ENCODE results near the gene SLC39A1. TPM values are rescaled to one million over a fixed set of nuclear protein-coding genes. Genes with fewer than 3 reads are reported as not detected.

SLC39A1 gene
- polyA plus RNA-seq, 2 of the 4 experiments (the other 2 are of a cell fraction): 80.6 to 108 TPM

DNA sequence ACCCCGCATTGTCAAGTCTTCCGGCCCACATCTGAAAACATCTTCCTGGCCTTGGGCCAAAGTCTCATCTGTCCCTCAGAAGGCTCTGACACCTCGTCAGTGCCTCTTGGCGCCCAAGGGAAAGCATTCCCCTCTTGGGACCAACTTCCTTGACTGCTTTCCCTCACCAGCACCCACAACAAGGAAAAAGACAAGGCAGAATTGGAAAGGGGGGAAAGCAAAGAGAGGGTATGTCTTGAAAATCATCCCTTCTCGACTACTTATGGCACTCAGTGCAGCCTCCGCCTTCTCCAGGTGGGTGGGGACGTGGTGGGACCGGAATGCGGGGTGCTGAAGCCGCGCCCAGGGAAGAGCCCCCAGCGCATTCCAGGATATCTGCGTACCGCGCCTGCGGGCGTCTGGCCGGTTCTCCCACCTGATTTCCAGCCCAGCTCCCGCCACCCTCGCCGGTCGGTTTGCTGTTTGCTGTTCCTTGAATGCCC, 554 bp upstream of the SLC39A1 start:
- Histone ChIP-seq H3K27ac (peak overlapping the region; percentile 89 to 95), H3K4me2 (peak overlapping the region; percentile 84), H3K4me3 (peak overlapping the region; percentile 73), H3K9me3 (no peaks in the 10 kb centered on the region), H3K4me1 (peaks cover 34% of the 10 kb centered on the region)
- FAIRE-seq (no peak), ATAC-seq (peak; percentile 27 to 55), DNase-seq (ENCODE audit: low read depth in 1 of 2, low spot score in 1 of 2) (peak; percentile 59 to 78)
- TF ChIP-seq JUN (IDR thresholded peaks at IDR 0.05) (peak in 1 of 2 experiments; percentile 47; a peak in 2 of 5 replicates), HEYL (CRISPR knock-in tag; IDR thresholded peaks at IDR 0.05) (no peak), CBX2 (IDR thresholded peaks at IDR 0.05; ENCODE audit: borderline replicate concordance, low read depth) (no peak), TFCP2L1 (CRISPR knock-in tag; IDR thresholded peaks at IDR 0.05) (0 out of 2 replicates have a peak, but pooled peaks have one; percentile 43)
- TF ChIP-seq, protein P1, sequence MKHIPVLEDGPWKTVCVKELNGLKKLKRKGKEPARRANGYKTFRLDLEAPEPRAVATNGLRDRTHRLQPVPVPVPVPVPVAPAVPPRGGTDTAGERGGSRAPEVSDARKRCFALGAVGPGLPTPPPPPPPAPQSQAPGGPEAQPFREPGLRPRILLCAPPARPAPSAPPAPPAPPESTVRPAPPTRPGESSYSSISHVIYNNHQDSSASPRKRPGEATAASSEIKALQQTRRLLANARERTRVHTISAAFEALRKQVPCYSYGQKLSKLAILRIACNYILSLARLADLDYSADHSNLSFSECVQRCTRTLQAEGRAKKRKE (CRISPR knock-in tag; IDR thresholded peaks at IDR 0.05; ENCODE audit: low read depth): 0 out of 2 replicates have a peak, but pooled peaks have one; percentile 23
- TF ChIP-seq, protein P2, sequence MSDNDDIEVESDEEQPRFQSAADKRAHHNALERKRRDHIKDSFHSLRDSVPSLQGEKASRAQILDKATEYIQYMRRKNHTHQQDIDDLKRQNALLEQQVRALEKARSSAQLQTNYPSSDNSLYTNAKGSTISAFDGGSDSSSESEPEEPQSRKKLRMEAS (IDR thresholded peaks at IDR 0.05): peak; percentile 49
- TF ChIP-seq, protein P3, sequence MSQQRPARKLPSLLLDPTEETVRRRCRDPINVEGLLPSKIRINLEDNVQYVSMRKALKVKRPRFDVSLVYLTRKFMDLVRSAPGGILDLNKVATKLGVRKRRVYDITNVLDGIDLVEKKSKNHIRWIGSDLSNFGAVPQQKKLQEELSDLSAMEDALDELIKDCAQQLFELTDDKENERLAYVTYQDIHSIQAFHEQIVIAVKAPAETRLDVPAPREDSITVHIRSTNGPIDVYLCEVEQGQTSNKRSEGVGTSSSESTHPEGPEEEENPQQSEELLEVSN (IDR thresholded peaks at IDR 0.05; ENCODE audit: borderline replicate concordance, low read depth): peak; percentile 19; the same call in 1 of the 2 replicates
- 1% methylated on average over 22 of the region's 22 CpGs for WGBS (ENCODE audit: missing lambda C conversion rate)
- CTCF ChIA-PET: interaction anchor here (1.0 to 3.6 kb wide), 4 partner anchors 18 to 143 kb away, joined by 3 to 26 read pairs (median 12); partner anchors contain the start of genes DENND4B and RAB13
- POLR2A ChIA-PET: interaction anchor here (0.9 to 4.0 kb wide), 9 partner anchors 9 to 337 kb away, joined by 3 to 30 read pairs (median 7); partner anchors contain the start of genes DENND4B, GATAD2B, JTB and RPS27

DNA sequence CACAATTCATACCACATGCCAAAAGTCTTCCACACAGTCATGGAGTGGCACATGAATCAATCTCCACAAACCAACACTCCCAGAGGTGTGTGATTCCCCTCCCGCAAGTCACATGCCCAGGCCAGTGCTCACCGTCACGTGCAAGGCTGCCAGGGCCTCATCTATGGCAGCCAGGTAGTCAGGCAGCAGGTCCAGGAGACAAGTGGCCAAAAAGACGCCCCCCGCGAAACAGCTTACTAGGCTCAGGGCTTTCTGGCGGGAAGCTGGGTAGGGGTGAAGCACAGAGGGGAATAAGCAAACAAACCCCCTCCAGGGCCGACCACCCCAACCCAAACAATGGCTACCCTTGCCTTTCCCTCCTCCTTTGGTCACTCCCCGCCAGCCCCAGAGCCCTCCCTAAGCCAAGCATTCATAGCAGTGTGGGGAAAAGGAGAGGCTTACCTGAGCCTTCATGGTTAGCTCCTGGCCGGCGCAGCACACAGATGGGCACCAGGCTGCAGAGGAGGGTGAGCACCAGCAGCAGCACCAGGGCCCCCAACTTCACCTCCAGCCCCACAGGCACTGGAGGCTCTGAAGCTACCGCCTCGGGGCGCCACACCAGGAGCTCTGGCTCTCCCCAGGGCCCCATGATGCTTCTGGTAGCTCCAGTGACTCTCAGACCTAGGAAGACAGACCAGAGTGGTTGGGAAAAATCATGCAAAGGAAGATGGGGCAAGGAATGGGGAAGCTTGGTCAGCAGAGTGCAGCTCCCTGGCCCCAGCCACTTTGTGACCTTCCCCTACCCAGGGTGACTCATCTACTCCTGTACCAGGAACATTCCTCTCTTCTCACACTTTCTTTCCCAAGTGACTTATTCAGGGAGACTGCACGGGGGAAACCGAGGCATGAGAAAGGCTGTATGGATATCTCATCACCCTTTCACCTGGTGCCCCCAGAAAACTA, 978 bp downstream of the SLC39A1 start:
- H3K9me3 ChIP-seq: no peaks in the 10 kb centered on the region
- 66% methylated on average over 16 of the region's 16 CpGs for WGBS (ENCODE audit: missing lambda C conversion rate)
- TF ChIP-seq FOSL2 (IDR thresholded peaks at IDR 0.05) (no peak), FOSL2 (CRISPR knock-in tag; IDR thresholded peaks at IDR 0.05) (peak; percentile 64; the same call in 1 of the 2 replicates), TP53 (CRISPR knock-in tag; IDR thresholded peaks at IDR 0.05) (no peak), POLR2A (IDR thresholded peaks at IDR 0.05; ENCODE audit: low read length) (0 out of 2 replicates have a peak, but pooled peaks have one; percentile 4)
- TF ChIP-seq, protein P4, sequence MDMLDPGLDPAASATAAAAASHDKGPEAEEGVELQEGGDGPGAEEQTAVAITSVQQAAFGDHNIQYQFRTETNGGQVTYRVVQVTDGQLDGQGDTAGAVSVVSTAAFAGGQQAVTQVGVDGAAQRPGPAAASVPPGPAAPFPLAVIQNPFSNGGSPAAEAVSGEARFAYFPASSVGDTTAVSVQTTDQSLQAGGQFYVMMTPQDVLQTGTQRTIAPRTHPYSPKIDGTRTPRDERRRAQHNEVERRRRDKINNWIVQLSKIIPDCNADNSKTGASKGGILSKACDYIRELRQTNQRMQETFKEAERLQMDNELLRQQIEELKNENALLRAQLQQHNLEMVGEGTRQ (IDR thresholded peaks at IDR 0.05): 0 out of 2 replicates have a peak, but pooled peaks have one; percentile 40
- FAIRE-seq: no peak
- H3K27ac ChIP-seq: peak overlapping the region; percentile 89 to 95
- CTCF ChIA-PET: interaction anchor here (0.8 to 3.6 kb wide), 7 partner anchors 11 to 39 kb away, joined by 3 to 26 read pairs (median 4); partner anchors contain the start of genes DENND4B, GATAD2B, JTB and RAB13
- H3K4me3 ChIP-seq: peak overlapping the region; percentile 73
- H3K4me2 ChIP-seq: peak overlapping the region; percentile 84
- H3K4me1 ChIP-seq: peaks cover 32% of the 10 kb centered on the region
- no peak for ATAC-seq
- POLR2A ChIA-PET: interaction anchor here (0.7 to 4.0 kb wide), 6 partner anchors 11 to 39 kb away, joined by 3 to 30 read pairs (median 12); partner anchors contain the start of genes DENND4B, GATAD2B, JTB and RAB13
- DNase-seq (ENCODE audit: low read depth in 1 of 2, low spot score in 1 of 2): peak in 1 of 2 experiments; percentile 39

DNA sequence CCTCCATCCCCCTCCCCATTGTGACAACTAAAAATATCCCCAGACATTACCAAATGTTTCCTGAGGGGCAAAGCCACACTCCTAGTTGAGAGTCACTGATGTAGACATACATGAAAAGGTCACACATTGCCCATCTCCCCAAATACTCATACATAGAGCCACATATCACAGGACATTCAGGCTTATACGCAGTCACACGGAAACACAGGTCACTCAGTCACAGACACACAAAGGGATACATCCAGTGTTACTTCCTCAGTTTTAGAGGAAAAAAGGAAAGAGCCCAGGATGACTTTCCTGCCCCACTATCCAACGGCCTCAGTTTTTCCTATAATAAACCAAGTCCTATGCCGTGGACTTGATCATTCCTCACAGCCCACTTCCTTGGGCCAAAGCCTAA, 1.9 kb downstream of the SLC39A1 start:
- POLR2A ChIA-PET: interaction anchor here (4.0 kb wide), 1 partner anchor 29 kb away, joined by 30 read pairs; the partner anchor contains the start of gene RPS27
- peaks cover 41% of the 10 kb centered on the region for H3K4me1 ChIP-seq

More for the DNA sequence above, 1.9 kb downstream of the SLC39A1 start:
- Histone ChIP-seq H3K27ac (no peak overlapping the region; a peak in 1 of 6 replicates), H3K4me2 (peak overlapping the region; percentile 84), H3K9me3 (no peaks in the 10 kb centered on the region), H3K4me3 (no peak overlapping the region)
- CTCF ChIA-PET: interaction anchor here (1.0 to 3.6 kb wide), 3 partner anchors 15 to 164 kb away, joined by 3 to 20 read pairs (median 6); partner anchors contain the start of genes DENND4B and RAB13
- ATAC-seq (no peak), DNase-seq (ENCODE audit: low read depth in 1 of 2, low spot score in 1 of 2) (no peak), FAIRE-seq (no peak)
- WGBS (ENCODE audit: missing lambda C conversion rate): 84% methylated on average over 4 of the region's 4 CpGs
- no peak for TF ChIP-seq EP300 (IDR thresholded peaks at IDR 0.05)
- TF ChIP-seq RFX5 (IDR thresholded peaks at IDR 0.05): no peak
- no peak for TF ChIP-seq NFE2L2 (conservative IDR thresholded peaks at IDR 0.05; ENCODE audit: low read length)
- TF ChIP-seq CBX8 (IDR thresholded peaks at IDR 0.05): no peak
- TF ChIP-seq, protein P5, sequence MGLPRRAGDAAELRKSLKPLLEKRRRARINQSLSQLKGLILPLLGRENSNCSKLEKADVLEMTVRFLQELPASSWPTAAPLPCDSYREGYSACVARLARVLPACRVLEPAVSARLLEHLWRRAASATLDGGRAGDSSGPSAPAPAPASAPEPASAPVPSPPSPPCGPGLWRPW (IDR thresholded peaks at IDR 0.05): no peak
- no peak for TF ChIP-seq FOXS1 (CRISPR knock-in tag; IDR thresholded peaks at IDR 0.05)
- TF ChIP-seq BHLHE40 (IDR thresholded peaks at IDR 0.05; ENCODE audit: low read depth, low read length): no peak
- TF ChIP-seq PHF8 (IDR thresholded peaks at IDR 0.05; ENCODE audit: borderline replicate concordance, low read depth): no peak
- no peak for TF ChIP-seq FOSB (CRISPR knock-in tag; IDR thresholded peaks at IDR 0.05)
- no peak for TF ChIP-seq RNF2 (IDR thresholded peaks at IDR 0.05; ENCODE audit: borderline replicate concordance, low read depth)
- no peak for TF ChIP-seq ESRRA (IDR thresholded peaks at IDR 0.05; ENCODE audit: borderline replicate concordance, low read length)
- TF ChIP-seq SREBF2 (IDR thresholded peaks at IDR 0.05): no peak
- no peak for TF ChIP-seq ZC3H11A (IDR thresholded peaks at IDR 0.05)
- no peak for TF ChIP-seq NR3C1 (IDR thresholded peaks at IDR 0.05)
- no peak for TF ChIP-seq RARB (CRISPR knock-in tag; IDR thresholded peaks at IDR 0.05)

Data from A549 (cell line).